Kidney epithelial cell (primary cell): ENCODE data around the gene AEN. TPM values are rescaled to one million over a fixed set of nuclear protein-coding genes. Genes with fewer than 3 reads are reported as not detected.

Experiments
- DNase-seq: peaks from one replicate; pipeline ENCODE4 v3.0.0-alpha.2; 2010; ENCODE audit warnings: low read depth
- H3K27me3 ChIP-seq: 2 replicates; pipeline ENCODE4 v1.6.0; 2011; ENCODE audit warnings: low read length; ENCODE audit not compliant: control insufficient read depth, insufficient read depth
- H3K36me3 ChIP-seq: 2 replicates; pipeline ENCODE4 v1.5.1; 2011; ENCODE audit warnings: low read length; ENCODE audit not compliant: control insufficient read depth, insufficient read depth
- H3K4me3 ChIP-seq: 2 replicates; pipeline ENCODE4 v1.5.1; 2011; ENCODE audit warnings: low read depth, mild to moderate bottlenecking, control low read depth, low read length
- CTCF ChIP-seq: IDR thresholded peaks from 2 replicates; pipeline ENCODE4 v1.5.1; 2011; ENCODE audit warnings: mild to moderate bottlenecking, moderate library complexity, low read length, control low read depth, inconsistent platforms; ENCODE audit not compliant: insufficient read depth, poor library complexity, severe bottlenecking
- total RNA-seq: library from RNA; depleted of rRNA; stranded (reverse); fragments of >200 nt; gene quantifications from 2 replicates; pipeline ENCODE4 v1.2.3, GENCODE V29; 2015

Gene AEN
- total RNA-seq, 1 donor from 2014 or later, result 78.7 TPM

- no peaks in the 10 kb centered on the region for H3K27me3 ChIP-seq
Observed at GRCh38 chr15:88622605-88622975, 1.4 kb downstream of the AEN start.

GRCh38 chr15:88623061-88623460 is 1.9 kb downstream of the AEN start:
- H3K4me3 ChIP-seq, result peak overlapping the region; percentile 79
- no peak for TF ChIP-seq CTCF
- H3K36me3 ChIP-seq, result peaks cover 4% of the 10 kb centered on the region
- DNase-seq, result peak; percentile 69
- H3K27me3 ChIP-seq, result no peaks in the 10 kb centered on the region

More at GRCh38 chr15:88622605-88622975, 1.4 kb downstream of the AEN start:
- H3K4me3 ChIP-seq, result peak overlapping the region; percentile 79
- H3K36me3 ChIP-seq, result peaks cover 2% of the 10 kb centered on the region
- no peak for TF ChIP-seq CTCF
- DNase-seq, result no peak

GRCh38 chr15:88623632-88624031 is 2.5 kb downstream of the AEN start:
- Histone ChIP-seq H3K4me3 (no peak overlapping the region), H3K36me3 (peaks cover 8% of the 10 kb centered on the region), H3K27me3 (no peaks in the 10 kb centered on the region)
- DNase-seq, result no peak
- TF ChIP-seq CTCF, result no peak

GRCh38 chr15:88624156-88624970 is 3.2 kb downstream of the AEN start:
- no peaks in the 10 kb centered on the region for H3K27me3 ChIP-seq
- no peak for DNase-seq
- peaks cover 8% of the 10 kb centered on the region for H3K36me3 ChIP-seq
- peak; percentile 29 for TF ChIP-seq CTCF
- H3K4me3 ChIP-seq, result no peak overlapping the region

GRCh38 chr15:88624971-88625490 is 3.9 kb downstream of the AEN start:
- Histone ChIP-seq H3K27me3 (no peaks in the 10 kb centered on the region), H3K4me3 (no peak overlapping the region), H3K36me3 (peaks cover 10% of the 10 kb centered on the region)
- no peak for TF ChIP-seq CTCF
- no peak for DNase-seq
